ENCODE data around the gene ADISSP. TPM values are rescaled to one million over a fixed set of nuclear protein-coding genes. Genes with fewer than 3 reads are reported as not detected.

ADISSP gene
- total and polyA plus RNA-seq, 2 of the 13 experiments (the other 11 are each of a cell fraction or from before 2014, with no cell fraction given), result 38.3 to 90.6 TPM

DNA sequence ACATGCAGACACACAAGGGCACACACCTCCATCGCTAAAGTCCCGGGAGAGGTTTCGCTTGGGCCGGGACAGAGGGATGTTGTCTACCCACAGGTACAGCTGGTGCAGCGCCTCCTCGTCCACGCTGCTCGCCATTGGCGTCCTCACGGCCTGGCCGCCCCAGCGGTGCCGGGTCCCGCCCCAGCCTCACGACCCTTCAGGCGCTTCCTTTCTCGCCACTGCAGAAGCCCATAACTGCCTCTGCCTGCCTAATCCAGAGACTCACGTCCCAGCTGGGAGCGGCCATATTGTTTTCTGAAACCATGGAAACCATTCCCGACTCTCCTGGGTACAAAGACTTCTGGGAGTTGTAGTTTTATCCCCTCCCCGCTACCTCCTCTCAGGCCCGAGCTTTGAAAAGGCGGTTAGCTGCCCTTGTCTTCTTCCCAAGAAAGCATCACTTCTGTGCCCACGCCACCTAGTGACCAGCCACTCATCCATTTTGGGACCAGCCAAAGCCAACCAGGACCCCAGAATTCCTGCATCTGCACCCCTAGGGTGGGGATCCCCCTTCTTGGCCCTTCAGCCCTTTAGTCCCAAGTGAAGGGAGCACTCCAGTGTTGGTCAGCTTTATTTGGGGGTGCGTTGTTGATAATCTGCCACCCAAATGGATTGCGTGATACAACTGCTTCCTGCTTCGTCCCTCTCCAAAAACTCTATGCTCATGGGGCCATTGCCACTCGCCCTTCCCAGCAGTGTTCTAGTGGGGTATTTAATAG lies 13.8 kb upstream of the ADISSP start, which contains the start of gene SPEF1 (continued):
- TF ChIP-seq, protein P1, sequence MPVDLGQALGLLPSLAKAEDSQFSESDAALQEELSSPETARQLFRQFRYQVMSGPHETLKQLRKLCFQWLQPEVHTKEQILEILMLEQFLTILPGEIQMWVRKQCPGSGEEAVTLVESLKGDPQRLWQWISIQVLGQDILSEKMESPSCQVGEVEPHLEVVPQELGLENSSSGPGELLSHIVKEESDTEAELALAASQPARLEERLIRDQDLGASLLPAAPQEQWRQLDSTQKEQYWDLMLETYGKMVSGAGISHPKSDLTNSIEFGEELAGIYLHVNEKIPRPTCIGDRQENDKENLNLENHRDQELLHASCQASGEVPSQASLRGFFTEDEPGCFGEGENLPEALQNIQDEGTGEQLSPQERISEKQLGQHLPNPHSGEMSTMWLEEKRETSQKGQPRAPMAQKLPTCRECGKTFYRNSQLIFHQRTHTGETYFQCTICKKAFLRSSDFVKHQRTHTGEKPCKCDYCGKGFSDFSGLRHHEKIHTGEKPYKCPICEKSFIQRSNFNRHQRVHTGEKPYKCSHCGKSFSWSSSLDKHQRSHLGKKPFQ (CRISPR knock-in tag; IDR thresholded peaks at IDR 0.05; ENCODE audit: insufficient replicate concordance), result no peak
- peak; percentile 98 for TF ChIP-seq ZNF143 (CRISPR knock-in tag; IDR thresholded peaks at IDR 0.05)
- no peak for TF ChIP-seq ZNF674 (CRISPR knock-in tag; IDR thresholded peaks at IDR 0.05; ENCODE audit: low read depth)
- no peak for TF ChIP-seq ZNF256 (CRISPR knock-in tag; conservative IDR thresholded peaks at IDR 0.05)
- TF ChIP-seq NFKBIZ (CRISPR knock-in tag; IDR thresholded peaks at IDR 0.05), result peak; percentile 66; the same call in 1 of the 2 replicates
- TF ChIP-seq HCFC1 (IDR thresholded peaks at IDR 0.05; ENCODE audit: low read depth, low read length), result peak; percentile 94

DNA sequence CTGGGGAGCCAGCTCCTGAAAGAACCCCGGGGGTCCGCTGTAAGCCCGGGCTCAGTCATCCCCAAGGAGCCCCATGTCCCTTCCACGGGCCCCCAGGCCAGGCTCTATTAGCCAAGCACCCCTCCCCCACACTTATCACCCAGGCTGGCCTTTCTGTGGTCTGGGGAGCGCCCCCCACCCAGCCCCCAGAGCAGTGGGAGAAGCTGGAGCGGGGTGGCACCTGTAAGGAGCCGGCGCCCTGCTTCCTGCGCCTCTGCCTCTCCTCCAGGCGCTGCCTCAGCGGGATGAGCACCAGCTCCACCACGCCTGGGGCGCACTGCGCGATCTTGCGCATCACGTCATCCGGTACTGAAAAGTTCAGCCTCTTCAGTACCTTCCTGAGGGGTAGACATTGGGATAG lies 11.4 kb upstream of the ADISSP start:
- Histone ChIP-seq H3K4me3 (replicated peaks in 1 of 3; ENCODE audit: insufficient read depth in 1 of 3, low read depth in 2 of 3, low read length in 3 of 3) (peak overlapping the region in 1 of 3 experiments; percentile 79; a peak in 1 of 6 replicates), H3K79me2 (ENCODE audit: insufficient read depth, low read length) (no peaks in the 10 kb centered on the region), H3K27me3 (ENCODE audit: control insufficient read depth in 1 of 2, insufficient read depth in 2 of 2, low read length in 2 of 2) (peaks cover 2 to 36% of the 10 kb centered on the region in 2 experiments), H3K9ac (ENCODE audit: insufficient read depth, low read depth, low read length) (no peak overlapping the region), H4K20me1 (ENCODE audit: insufficient read depth, low read length) (no peaks in the 10 kb centered on the region), H2AFZ (ENCODE audit: low read length) (no peak overlapping the region), H3K27ac (ENCODE audit: extremely low read length, insufficient read depth, low read length) (no peak overlapping the region), H3K9me3 (ENCODE audit: low read length) (no peaks in the 10 kb centered on the region), H3K4me1 (ENCODE audit: insufficient read depth, low read length) (peaks cover 54% of the 10 kb centered on the region), H3K36me3 (replicated peaks in 1 of 2; ENCODE audit: control insufficient read depth in 1 of 2, insufficient read depth in 2 of 2, low read length in 2 of 2) (no peaks in the 10 kb centered on the region), H3K4me2 (ENCODE audit: low read depth, low read length) (peak overlapping the region; percentile 96)
- in situ Hi-C loops (cut with HindIII; ENCODE audit: extremely low pct_ligation_motif_present, low pct_unique_long_range_greater_than_20kb) (no loop called here), intact Hi-C loops (cut with micrococcal nuclease; ENCODE audit: unreplicated experiment) (no loop called here)
- TF ChIP-seq ATF7 (IDR thresholded peaks at IDR 0.05) (peak; percentile 25; the same call in 1 of the 2 replicates), ATF7 (CRISPR knock-in tag; IDR thresholded peaks at IDR 0.05) (no peak), TRIM24 (CRISPR knock-in tag; IDR thresholded peaks at IDR 0.05) (no peak), ZNF530 (CRISPR knock-in tag; IDR thresholded peaks at IDR 0.05; ENCODE audit: low read depth) (0 out of 2 replicates have a peak, but pooled peaks have one; percentile 21)
- TF ChIP-seq, protein P2, sequence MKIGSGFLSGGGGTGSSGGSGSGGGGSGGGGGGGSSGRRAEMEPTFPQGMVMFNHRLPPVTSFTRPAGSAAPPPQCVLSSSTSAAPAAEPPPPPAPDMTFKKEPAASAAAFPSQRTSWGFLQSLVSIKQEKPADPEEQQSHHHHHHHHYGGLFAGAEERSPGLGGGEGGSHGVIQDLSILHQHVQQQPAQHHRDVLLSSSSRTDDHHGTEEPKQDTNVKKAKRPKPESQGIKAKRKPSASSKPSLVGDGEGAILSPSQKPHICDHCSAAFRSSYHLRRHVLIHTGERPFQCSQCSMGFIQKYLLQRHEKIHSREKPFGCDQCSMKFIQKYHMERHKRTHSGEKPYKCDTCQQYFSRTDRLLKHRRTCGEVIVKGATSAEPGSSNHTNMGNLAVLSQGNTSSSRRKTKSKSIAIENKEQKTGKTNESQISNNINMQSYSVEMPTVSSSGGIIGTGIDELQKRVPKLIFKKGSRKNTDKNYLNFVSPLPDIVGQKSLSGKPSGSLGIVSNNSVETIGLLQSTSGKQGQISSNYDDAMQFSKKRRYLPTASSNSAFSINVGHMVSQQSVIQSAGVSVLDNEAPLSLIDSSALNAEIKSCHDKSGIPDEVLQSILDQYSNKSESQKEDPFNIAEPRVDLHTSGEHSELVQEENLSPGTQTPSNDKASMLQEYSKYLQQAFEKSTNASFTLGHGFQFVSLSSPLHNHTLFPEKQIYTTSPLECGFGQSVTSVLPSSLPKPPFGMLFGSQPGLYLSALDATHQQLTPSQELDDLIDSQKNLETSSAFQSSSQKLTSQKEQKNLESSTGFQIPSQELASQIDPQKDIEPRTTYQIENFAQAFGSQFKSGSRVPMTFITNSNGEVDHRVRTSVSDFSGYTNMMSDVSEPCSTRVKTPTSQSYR (CRISPR knock-in tag; IDR thresholded peaks at IDR 0.05; ENCODE audit: borderline replicate concordance), result 0 out of 2 replicates have a peak, but pooled peaks have one; percentile 29
- FAIRE-seq, result no peak
- 64% methylated on average over 14 of the region's 18 CpGs for WGBS (ENCODE audit: low lambda C conversion rate)
- DNase-seq (ENCODE audit: low spot score), result no peak
- ChIA-PET CTCF (ENCODE audit: low intra/inter-chr PET ratio, low total read pairs) (interaction anchor here (1.2 to 1.3 kb wide), 2 partner anchors 10 to 63 kb away, joined by 3 read pairs; no protein-coding TSS in a partner anchor), POLR2A (interaction anchor here (1.2 to 3.6 kb wide), 4 partner anchors 10 to 89 kb away, joined by 3 to 48 read pairs (median 6); partner anchors contain the start of genes ADISSP and AP5S1)
- no TSS peak for BruUV-seq (replicated peaks)
- no peak for ATAC-seq

Measured in HepG2 (cell line).